DMS114 treated with DMSO at 0.1 percent for 48 hours (cell line): Measurements from ENCODE around the gene HMGCR.
"Not testable (repeated sequence)": the region's sequence is repeated elsewhere in the genome, so short reads cannot be mapped to it uniquely, and the experiment has no call there.

Experiments used
- DNase-seq: peaks from one replicate; lab custom pipeline; 2025; ENCODE audit not compliant: unreplicated experiment; lab: John Stamatoyannopoulos, UW

HMGCR gene

GRCh38 chr5:75336615-75337336 is at the start of gene HMGCR:
HMGCR (plus strand) TSS chr5:75337220; CDS start chr5:75342606, 5,386 bp downstream.
- DNase-seq = peak; percentile 98

DNA sequence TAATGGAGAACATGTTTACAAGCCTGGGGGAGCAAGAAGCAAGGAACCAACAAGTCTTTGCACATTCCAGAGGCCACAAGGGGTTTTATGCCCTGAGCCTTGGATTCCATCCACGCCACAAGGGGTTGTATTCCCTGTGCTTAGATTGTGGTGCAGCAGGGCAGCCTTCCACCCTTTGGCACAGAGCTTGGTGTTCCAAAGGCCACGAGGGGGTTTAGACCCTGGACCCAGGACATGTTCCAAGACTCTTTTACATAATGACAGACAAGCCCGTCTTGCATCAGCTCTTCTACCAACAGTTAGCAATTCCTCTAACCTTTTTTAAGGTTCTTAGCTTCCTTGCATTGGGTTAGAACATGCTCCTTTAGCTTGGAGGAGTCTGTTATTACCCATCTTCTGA is 45.2 kb upstream of the HMGCR start:
- DNase-seq = not testable (repeated sequence)

DNA sequence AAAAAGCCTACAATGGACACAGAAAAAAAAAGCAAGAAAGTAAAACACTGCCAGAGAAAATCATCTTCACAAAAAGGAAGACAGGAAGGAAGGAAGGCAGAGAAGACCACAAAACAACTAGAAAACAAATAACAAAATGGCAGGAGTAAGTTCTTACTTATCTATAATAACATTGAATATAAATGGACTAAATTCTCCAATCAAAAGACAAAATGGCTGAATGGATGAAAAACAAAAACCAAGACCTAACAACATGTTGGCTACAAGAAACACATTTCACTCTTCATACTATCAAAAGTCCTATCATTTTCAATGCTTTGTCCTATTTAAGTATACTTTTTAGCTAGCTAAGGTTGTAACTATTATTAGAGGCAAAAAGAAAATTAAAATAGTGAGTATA is 36.9 kb upstream of the HMGCR start:
- no peak for DNase-seq

- no peak for DNase-seq
Observed at GRCh38 chr5:75303419-75303818, 33.6 kb upstream of the HMGCR start.

DNA sequence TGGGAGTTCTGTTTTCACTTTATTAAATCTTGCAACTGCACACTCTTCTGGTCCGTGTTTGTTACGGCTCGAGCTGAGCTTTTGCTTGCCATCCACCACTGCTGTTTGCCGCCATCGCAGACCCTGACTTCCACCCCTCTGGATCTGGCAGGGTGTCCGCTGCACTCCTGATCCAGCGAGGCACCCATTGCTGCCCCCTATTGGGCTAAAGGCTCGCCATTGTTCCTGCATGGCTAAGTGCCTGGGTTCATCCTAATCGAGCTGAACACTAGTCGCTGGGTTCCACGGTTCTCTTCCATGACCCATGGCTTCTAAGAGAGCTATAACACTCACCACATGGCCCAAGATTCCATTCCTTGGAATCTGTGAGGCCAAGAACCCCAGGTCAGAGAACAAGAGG is 32.5 kb upstream of the HMGCR start:
- not testable (repeated sequence) for DNase-seq

GRCh38 chr5:75306746-75307145 is 30.3 kb upstream of the HMGCR start:
- DNase-seq = no peak

DNA sequence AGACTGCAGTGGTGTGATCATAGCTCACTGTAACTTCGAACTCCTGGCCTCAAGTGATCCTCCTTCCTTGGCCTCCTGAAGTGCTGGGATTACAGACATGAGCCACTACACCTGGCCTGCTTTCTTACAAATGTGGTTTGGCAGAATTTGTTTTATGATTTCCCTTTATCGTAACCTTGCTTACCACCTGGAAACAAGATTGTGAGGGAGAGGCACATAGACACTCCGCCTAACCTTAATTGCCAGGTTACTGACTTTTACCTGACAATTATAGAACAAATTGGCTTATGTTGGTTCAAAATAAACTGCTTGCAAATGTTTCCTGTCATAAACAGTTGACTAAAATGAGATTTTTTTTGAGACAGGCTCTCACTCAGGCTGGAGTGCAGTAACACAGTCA is 26.8 kb upstream of the HMGCR start:
- DNase-seq = no peak

DNA sequence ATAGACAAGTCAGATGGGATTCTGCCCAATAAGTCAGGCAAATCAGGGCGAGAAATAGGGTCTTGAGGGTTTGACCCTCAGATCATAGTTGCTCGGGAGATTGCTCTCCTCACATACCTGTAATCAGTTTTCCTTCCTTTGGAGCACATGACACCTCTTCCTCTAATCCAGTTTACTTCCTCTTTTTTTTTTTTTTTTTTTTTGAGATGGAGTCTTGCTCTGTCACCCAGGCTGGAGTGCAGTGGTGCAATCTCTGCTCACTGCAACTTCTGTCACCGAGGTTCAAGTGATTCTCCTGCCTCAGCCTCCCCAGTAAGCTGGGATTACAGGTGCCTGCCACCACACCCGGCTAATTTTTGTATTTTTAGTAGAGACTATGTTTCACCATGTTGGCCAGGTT is 17.9 kb upstream of the HMGCR start:
- DNase-seq = not testable (repeated sequence)

GRCh38 chr5:75319638-75320037 is 17.4 kb upstream of the HMGCR start:
- no peak for DNase-seq

DNA sequence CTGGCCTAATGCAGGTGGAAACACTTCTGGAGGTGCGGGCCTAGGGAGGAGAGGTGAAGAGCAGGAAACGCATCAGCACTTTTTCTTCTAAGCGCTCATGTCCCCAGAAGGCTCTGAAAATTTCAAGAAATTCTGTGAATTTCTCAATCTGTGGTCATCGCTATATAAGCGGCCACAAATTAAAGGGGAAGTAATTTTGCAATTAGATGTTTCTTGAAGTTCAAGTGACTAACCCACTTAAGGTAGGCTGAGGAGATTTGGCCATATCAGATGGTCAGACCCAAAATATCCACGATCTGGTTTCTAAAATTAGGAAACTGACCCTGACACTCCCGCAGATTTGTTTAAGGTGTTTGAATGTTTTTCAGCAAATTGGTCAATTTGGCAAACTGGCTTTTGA is 16.6 kb upstream of the HMGCR start:
- no peak for DNase-seq

DNA sequence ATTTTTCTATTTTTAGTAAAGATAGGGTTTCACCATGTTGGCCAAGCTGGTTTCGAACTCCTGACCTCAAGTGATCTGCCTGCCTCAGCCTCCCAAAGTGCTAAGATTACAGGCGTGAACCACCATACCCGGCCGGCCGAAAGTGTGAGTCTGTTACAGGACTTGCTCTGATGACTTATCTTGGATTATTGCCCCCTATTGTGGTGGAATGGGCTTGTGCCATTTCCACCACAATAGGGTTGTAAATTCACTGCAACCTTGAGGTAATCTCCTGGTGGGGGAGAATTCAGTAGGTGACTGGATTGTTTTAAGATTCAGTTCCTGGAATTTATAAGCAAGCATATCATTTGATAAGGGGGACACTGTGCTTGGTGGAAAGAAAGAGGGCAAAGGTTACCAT is 15.0 kb upstream of the HMGCR start:
- no peak for DNase-seq

DNA sequence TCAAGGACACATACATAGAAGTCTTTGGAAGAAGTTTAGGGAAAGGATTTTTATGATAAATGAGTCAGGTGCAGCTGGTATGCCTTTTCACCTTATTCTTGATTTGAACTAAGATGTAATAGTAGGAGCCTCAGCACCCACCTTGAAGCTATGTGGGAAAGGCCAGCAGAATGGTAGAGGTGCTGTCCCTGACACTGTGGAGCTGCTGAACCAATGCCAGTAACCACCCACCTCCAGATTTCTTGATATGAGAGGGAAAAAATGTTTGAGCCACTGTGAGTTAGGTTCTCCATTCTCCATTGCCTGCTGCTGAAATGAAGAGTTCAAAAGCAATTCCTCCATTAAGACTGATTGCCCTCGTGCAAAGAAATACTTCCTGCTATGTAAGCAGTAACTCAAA is 12.2 kb upstream of the HMGCR start:
- DNase-seq = no peak

GRCh38 chr5:75325242-75325641 is 11.8 kb upstream of the HMGCR start:
- no peak for DNase-seq

DNA sequence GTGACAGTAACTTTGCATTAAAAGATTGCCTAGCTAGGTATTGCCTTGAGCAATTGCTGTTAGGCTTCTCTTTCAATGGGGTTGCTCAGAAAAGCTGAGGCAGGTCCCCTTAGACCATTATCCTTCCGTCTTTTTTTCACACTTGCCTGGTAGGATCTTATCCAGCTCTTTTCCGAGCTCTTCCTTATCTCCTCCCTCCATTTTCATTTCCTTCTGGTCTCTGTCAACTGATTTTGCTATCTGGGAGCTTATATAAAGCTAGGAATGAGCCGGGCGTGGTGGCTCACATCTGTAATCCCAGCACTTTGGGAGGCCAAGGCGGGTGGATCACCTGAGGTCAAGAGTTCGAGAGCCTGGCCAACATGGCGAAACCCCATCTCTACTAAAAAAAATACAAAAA is 6.6 kb upstream of the HMGCR start:
- no peak for DNase-seq

- peak; percentile 2 for DNase-seq
Observed at GRCh38 chr5:75331095-75332090, 5.6 kb upstream of the HMGCR start.

GRCh38 chr5:75333759-75334158 is 3.3 kb upstream of the HMGCR start:
- not testable (repeated sequence) for DNase-seq

- DNase-seq = not testable (repeated sequence)
Observed at GRCh38 chr5:75334413-75334812, 2.6 kb upstream of the HMGCR start.

GRCh38 chr5:75335486-75335885 is 1.5 kb upstream of the HMGCR start:
- DNase-seq = no peak

GRCh38 chr5:75335952-75336614 is 937 bp upstream of the HMGCR start:
- DNase-seq = peak; percentile 83

DNA sequence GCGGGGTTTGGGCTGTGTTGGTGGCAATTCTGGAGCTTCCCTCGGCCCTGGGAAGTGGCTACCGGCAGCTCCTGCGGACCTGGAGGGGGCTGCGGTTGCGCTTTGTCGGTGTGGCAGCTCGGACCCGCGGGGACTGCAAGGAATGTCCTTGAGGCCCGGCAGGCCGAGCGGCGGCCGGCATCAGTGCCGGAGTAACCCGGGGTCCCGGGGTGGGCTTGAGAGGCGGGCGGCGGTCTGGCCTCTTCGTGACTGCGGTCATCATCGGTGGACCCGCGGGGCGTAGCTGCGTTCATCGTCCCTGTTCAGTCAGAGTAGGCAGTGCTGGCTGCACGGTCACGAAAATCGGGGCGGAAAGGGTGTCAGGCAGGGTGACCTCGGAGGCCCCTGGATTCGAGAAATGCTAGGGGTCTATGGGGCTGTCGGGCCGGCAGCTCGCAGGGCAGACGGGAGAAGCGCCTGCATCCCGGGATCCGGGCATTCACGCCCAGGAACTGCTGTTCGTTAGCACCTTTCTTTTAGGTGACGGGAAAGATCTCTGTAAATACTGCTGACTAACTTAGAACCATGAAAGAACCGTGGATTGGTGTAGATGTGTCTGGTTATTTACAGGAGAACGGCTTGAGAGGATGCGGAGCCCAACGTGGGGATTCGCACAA is 474 bp downstream of the HMGCR start:
- DNase-seq = no peak

- DNase-seq = no peak
Observed at GRCh38 chr5:75338408-75338807, 1.4 kb downstream of the HMGCR start.
